Right lobe of liver (tissue), 4 donors: ENCODE measurements around the gene ZSCAN10.
"Not testable (repeated sequence)": the region's sequence is repeated elsewhere in the genome, so short reads cannot be mapped to it uniquely, and the experiment has no call there.

ENCODE experiments used
- POLR2A ChIP-seq: fragments of 450-650 bp; IDR thresholded peaks from one replicate; pipeline ENCODE4 v1.6.1; 2017; ENCODE audit warnings: antibody characterized with exemption, mild to moderate bottlenecking
- TF ChIP-seq, protein P1 (sequence below), 4 donors: fragments of 200-600 bp in 3 of 4; fragments of 450-650 bp in 1 of 4; IDR thresholded peaks; one replicate each; pipeline versions ENCODE4 v1.5.1 to v1.8.0; 2016 to 2022; ENCODE audit warnings: antibody characterized with exemption in 4 of 4, mild to moderate bottlenecking in 2 of 4
- donor health status: DM: no; HTN: no; CAD: no.
- donor health status: DM: no; HTN: no; CAD: no.
- donor health status: DM: no; HTN: yes; CAD: no.

DNA sequence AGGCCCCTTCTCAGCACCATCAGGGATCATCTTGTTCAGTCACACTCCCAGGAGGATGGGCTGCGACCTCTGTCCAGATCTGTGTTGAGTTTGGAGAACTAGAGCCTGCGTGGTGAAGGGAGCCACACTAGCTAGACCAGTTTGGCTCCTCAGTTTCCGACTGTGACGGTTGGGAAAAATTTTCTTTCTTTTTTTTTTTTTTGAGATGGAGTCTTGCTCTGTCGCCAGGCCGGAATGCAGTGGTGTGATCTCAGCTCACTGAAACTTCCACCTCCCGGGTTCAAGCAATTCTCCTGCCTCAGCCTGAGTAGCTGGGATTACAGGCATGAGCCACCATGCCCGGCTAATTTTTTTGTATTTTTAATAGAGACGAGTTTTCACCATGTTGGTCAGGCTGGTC lies 40.5 kb upstream of the ZSCAN10 start:
- TF ChIP-seq, protein P1, sequence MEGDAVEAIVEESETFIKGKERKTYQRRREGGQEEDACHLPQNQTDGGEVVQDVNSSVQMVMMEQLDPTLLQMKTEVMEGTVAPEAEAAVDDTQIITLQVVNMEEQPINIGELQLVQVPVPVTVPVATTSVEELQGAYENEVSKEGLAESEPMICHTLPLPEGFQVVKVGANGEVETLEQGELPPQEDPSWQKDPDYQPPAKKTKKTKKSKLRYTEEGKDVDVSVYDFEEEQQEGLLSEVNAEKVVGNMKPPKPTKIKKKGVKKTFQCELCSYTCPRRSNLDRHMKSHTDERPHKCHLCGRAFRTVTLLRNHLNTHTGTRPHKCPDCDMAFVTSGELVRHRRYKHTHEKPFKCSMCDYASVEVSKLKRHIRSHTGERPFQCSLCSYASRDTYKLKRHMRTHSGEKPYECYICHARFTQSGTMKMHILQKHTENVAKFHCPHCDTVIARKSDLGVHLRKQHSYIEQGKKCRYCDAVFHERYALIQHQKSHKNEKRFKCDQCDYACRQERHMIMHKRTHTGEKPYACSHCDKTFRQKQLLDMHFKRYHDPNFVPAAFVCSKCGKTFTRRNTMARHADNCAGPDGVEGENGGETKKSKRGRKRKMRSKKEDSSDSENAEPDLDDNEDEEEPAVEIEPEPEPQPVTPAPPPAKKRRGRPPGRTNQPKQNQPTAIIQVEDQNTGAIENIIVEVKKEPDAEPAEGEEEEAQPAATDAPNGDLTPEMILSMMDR (IDR thresholded peaks at IDR 0.05) = not testable (repeated sequence)
- TF ChIP-seq POLR2A = not testable (repeated sequence)
